ENCODE measurements around the gene TNS3. TPM values are rescaled to one million over a fixed set of nuclear protein-coding genes. Genes with fewer than 3 reads are reported as not detected.

TNS3 gene
- total and polyA plus RNA-seq, 9 of the 15 experiments (the other 6 are each of a cell fraction or from before 2014, with no cell fraction given): 0.20 TPM; not detected in 8

GRCh38 chr7:47329320-47329926 is 252.5 kb downstream of the TNS3 start:
- intact Hi-C loops (cut with micrococcal nuclease): no loop called here
- FAIRE-seq: no peak

More at GRCh38 chr7:47329320-47329926, 252.5 kb downstream of the TNS3 start:
- Histone ChIP-seq H3K27me3 (ENCODE audit: control insufficient read depth in 2 of 2, insufficient read depth in 2 of 2, low read length in 2 of 2) (peaks cover 15 to 65% of the 10 kb centered on the region in 2 experiments; a peak in 4 of 5 replicates), H3K27ac (ENCODE audit: extremely low read depth, low read depth, low read length) (no peak overlapping the region), H3K36me3 (ENCODE audit: control insufficient read depth, insufficient read depth, low read length) (no peaks in the 10 kb centered on the region), H3K9ac (ENCODE audit: insufficient read depth in 1 of 2, low read depth in 2 of 2, low read length in 2 of 2) (no peak overlapping the region), H3K79me2 (ENCODE audit: control insufficient read depth, insufficient read depth, low read length) (no peaks in the 10 kb centered on the region), H3K4me1 (replicated peaks in 1 of 2; ENCODE audit: control insufficient read depth in 2 of 2, insufficient read depth in 2 of 2, low read length in 2 of 2) (peaks cover 0 to 3% of the 10 kb centered on the region in 2 experiments; a peak in 1 of 5 replicates), H3K9me1 (ENCODE audit: control insufficient read depth, insufficient read depth, low read length) (no peaks in the 10 kb centered on the region), H4K20me1 (replicated peaks; ENCODE audit: control insufficient read depth, insufficient read depth, low read length) (no peaks in the 10 kb centered on the region; the same call in 1 of the 2 replicates), H3K4me3 (no peak overlapping the region), H3K4me2 (ENCODE audit: insufficient read depth, low read length) (no peak overlapping the region), H2AFZ (ENCODE audit: low read depth, low read length) (no peak overlapping the region), H3K9me3 (replicated peaks; ENCODE audit: control insufficient read depth, insufficient read depth, low read depth, low read length) (no peaks in the 10 kb centered on the region)
- POLR2A ChIA-PET: no interaction called here
- CTCF ChIA-PET (ENCODE audit: low intra/inter-chr PET ratio): no interaction called here
- no peak for ATAC-seq
- TF ChIP-seq MAZ (CRISPR knock-in tag; conservative IDR thresholded peaks at IDR 0.05 in 1 of 2, IDR thresholded peaks at IDR 0.05 in 1 of 2) (no peak), NFATC3 (IDR thresholded peaks at IDR 0.05) (no peak), ZNF121 (CRISPR knock-in tag; conservative IDR thresholded peaks at IDR 0.05) (no peak), NR2C1 (IDR thresholded peaks at IDR 0.05) (no peak), NR2C1 (tag; IDR thresholded peaks at IDR 0.05) (no peak), GABPA (tag; conservative IDR thresholded peaks at IDR 0.05; ENCODE audit: low read depth) (0 out of 2 replicates have a peak, but pooled peaks have one; percentile 35), CAMTA2 (CRISPR knock-in tag; conservative IDR thresholded peaks at IDR 0.05) (no peak), HOMEZ (CRISPR knock-in tag; IDR thresholded peaks at IDR 0.05) (no peak)
- TF ChIP-seq, protein P1, sequence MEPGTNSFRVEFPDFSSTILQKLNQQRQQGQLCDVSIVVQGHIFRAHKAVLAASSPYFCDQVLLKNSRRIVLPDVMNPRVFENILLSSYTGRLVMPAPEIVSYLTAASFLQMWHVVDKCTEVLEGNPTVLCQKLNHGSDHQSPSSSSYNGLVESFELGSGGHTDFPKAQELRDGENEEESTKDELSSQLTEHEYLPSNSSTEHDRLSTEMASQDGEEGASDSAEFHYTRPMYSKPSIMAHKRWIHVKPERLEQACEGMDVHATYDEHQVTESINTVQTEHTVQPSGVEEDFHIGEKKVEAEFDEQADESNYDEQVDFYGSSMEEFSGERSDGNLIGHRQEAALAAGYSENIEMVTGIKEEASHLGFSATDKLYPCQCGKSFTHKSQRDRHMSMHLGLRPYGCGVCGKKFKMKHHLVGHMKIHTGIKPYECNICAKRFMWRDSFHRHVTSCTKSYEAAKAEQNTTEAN (CRISPR knock-in tag; IDR thresholded peaks at IDR 0.05): no peak
- DNase-seq (ENCODE audit: extremely low read depth in 1 of 4, low spot score in 3 of 4): no peak
- WGBS (ENCODE audit: insufficient coverage, low coverage, missing lambda C conversion rate): 1% methylated on average over 17 of the region's 19 CpGs
- BruUV-seq (replicated peaks): no TSS peak
- in situ Hi-C loops (cut with MboI): no loop called here
